K562 (cell line): ENCODE data around the gene LBH.
A peak's percentile ranks its signal among the peaks of the same experiment; 100 is the strongest.

Source experiments
- MXI1 ChIP-seq: IDR thresholded peaks from 2 replicates; pipeline ENCODE4 v1.6.1; 2011; ENCODE audit warnings: low read depth, mild to moderate bottlenecking, improper control_type of control experiment, low read length
- PRDM10 ChIP-seq: fragments of 450-650 bp; IDR thresholded peaks from 2 replicates; pipeline ENCODE4 v1.6.1; 2018; ENCODE audit not compliant: partially characterized antibody
- RBM22 ChIP-seq: fragments of 200-400 bp; formaldehyde crosslinking; IDR thresholded peaks from 2 replicates; pipeline ENCODE4 v1.6.1; 2018; ENCODE audit warnings: low read length, low read depth; ENCODE audit not compliant: poor library complexity, severe bottlenecking
- TCF7 ChIP-seq: sonication (generic); IDR thresholded peaks from 2 replicates; pipeline ENCODE4 v1.6.1; 2016; ENCODE audit warnings: antibody characterized with exemption, borderline replicate concordance
- TFAM ChIP-seq: fragments of 250-450 bp; sonication (Bioruptor Pico); conservative IDR thresholded peaks from 2 replicates; pipeline ENCODE4 v1.5.0; 2021; ENCODE audit warnings: mild to moderate bottlenecking, moderate library complexity
- TF ChIP-seq, protein P1 (sequence below), 3 experiments: IDR thresholded peaks in 2 of 3; conservative IDR thresholded peaks in 1 of 3; 2 replicates each; pipeline ENCODE4 v1.5.1; 2011 to 2012; ENCODE audit warnings: low read length in 3 of 3, mild to moderate bottlenecking in 3 of 3, control low read depth in 2 of 3, improper control_type of control experiment in 1 of 3, inconsistent platforms in 1 of 3, low read depth in 1 of 3, mixed read lengths in 1 of 3, moderate library complexity in 1 of 3; ENCODE audit not compliant: insufficient read depth in 2 of 3

DNA sequence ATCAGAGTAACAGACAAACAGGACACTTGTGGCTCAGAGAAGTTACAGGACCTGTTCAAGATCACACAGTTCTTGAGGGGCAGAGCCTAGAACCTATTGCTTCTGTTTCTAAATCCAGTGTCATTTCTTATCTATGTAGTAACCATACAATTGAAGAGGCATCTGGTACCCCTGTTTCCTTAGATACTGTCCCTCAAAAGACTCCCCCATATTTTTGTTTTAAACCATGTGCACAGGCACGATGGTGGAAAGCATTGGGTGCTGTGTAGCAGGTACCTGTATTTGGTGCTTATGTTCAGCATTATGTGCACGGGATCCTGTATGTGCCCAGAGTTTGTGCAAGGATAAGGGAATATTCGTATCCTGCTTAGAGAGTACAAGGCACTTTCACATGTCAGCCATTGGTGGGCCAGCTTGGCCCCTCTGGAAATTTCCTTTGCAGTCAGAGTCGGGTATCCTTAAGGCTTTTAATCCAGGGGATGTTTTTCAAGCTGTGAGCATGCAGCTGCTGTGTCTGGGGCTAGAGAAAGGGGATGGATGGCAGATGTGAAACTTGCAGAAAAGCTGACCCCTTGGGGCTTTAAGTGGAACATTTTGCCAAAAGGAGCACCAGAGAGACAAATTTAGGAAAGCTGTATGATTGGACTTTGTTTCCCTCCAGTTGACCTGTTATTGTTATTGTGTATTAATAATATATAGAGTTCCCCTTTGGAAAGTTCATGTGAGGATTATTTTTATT is 2.1 kb downstream of the LBH start:
- TF ChIP-seq, protein P1, sequence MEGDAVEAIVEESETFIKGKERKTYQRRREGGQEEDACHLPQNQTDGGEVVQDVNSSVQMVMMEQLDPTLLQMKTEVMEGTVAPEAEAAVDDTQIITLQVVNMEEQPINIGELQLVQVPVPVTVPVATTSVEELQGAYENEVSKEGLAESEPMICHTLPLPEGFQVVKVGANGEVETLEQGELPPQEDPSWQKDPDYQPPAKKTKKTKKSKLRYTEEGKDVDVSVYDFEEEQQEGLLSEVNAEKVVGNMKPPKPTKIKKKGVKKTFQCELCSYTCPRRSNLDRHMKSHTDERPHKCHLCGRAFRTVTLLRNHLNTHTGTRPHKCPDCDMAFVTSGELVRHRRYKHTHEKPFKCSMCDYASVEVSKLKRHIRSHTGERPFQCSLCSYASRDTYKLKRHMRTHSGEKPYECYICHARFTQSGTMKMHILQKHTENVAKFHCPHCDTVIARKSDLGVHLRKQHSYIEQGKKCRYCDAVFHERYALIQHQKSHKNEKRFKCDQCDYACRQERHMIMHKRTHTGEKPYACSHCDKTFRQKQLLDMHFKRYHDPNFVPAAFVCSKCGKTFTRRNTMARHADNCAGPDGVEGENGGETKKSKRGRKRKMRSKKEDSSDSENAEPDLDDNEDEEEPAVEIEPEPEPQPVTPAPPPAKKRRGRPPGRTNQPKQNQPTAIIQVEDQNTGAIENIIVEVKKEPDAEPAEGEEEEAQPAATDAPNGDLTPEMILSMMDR (IDR thresholded peaks at IDR 0.05 in 2 of 3, conservative IDR thresholded peaks at IDR 0.05 in 1 of 3; ENCODE audit: insufficient read depth in 2 of 3, low read depth in 1 of 3, low read length in 3 of 3): peak in 1 of 3 experiments; percentile 32; a peak in 2 of 6 replicates
- TF ChIP-seq RBM22: no peak
- TF ChIP-seq MXI1: no peak
- no peak for TF ChIP-seq PRDM10
- no peak for TF ChIP-seq TFAM (CRISPR knock-in tag)
- no peak for TF ChIP-seq TCF7
